Embryonic facial prominence (tissue), 1 donor: Measurements from ENCODE around the gene LCN6.
"Not testable (repeated sequence)": the region's sequence is repeated elsewhere in the genome, so short reads cannot be mapped to it uniquely, and the experiment has no call there.

Experiments used
- DNase-seq: peaks from one replicate; pipeline ENCODE4 v3.0.0-alpha.2; 2016; ENCODE audit errors: extremely low spot score

LCN6 gene

GRCh38 chr9:136711219-136711648, 37.1 kb downstream of the LCN6 start:
- DNase-seq = not testable (repeated sequence)

DNA sequence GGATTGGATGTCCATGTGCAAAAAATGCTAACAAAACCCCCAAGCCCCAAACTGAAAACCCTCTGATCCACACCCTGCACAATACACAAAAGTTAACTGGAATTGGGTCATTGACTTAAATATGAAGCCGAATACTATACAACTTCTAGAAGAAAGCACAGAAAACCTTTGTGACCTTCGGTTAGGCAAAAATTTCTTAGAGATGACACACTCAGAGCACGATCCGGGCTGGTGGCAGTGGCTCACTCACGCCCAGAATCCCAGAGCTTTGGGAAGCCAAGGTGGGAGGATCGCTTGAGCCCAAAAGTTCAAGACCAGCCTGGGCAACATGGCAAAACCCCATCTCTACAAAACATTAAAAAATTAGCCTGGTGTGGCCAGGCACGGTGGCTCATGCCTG, 37.8 kb downstream of the LCN6 start:
- no peak for DNase-seq

DNA sequence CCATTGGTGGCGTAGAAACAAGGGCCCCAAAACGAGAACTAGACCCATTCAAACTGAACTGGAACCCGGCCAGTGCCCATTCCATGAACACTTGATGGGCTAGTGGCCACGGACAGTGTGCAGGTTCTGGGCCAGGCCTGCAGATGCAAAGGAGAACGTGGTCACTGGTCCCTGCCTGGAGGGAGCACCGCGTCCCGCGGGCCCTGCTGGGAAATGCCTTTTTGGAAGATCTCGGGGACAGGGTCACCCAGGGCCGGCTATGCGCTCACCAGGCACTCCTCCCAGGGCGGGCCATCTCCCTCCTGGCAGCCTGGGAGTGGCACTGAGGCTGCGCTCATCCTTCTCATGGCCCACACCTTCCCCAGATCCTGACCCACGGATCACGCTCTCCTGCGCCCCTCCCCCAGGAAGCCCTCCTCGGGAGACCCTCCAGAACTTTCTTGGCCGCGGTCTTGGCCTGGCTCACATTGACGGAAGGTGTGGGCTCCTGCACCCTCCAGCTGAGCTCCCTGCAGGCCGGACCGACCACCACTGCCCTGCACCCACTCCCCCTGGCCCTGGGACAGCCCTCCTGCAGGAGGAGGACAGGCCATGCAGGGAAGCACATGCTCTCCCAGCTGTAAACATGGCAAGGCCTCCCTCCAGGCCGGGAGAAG, 38.7 kb downstream of the LCN6 start:
- no peak for DNase-seq

- no peak for DNase-seq
Observed at GRCh38 chr9:136707849-136708517, 40.3 kb downstream of the LCN6 start.

- no peak for DNase-seq
Observed at GRCh38 chr9:136707011-136707410, 41.3 kb downstream of the LCN6 start.

GRCh38 chr9:136705564-136705963, 42.8 kb downstream of the LCN6 start:
- no peak for DNase-seq

DNA sequence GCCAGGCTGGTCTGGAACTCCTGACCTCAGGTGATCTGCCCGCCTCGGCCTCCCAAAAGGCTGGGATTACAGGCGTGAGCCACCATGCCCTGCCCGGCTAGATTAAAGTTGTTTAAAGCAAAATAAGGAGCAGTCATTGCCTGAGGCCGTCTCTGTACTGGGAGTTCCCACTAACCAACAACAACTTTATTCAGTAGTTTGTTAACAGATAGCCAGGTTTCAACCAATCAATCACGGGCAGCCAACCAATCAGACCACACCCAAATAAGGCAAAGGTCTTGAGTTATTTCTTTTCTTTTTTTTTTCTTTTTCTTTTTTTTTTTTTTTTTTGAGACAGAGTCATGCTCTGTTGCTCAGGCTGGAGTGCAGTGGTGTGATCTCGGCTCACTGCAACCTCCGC, 43.6 kb downstream of the LCN6 start:
- DNase-seq = not testable (repeated sequence)

DNA sequence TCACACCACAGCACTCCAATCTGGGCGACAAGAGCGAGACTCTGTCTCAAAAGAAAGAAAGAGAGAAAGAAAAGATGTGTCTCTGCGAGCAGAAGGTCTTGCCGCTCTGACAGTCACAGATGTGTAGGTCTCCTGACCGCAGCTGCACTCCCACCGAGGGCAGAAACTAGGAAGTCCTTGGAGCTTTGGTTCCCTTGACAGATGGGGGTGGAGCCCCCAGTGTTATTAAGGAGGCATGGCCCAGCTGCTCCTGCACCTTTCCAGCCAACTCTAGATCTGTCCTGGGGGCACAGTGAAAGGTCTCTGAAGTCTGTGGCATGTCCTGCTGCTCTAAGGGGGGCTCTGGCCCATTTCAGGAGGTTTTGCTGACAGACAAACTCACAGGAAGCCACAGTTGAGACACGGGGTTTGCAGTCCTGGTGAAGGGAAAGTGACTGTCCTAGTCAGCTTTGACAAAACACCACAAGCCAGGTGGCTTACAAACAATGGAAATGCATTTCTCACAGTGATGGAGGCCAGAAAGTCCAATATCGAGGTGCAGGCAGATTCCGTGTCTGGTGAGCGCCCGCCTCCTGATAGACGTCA, 45.0 kb downstream of the LCN6 start:
- DNase-seq = no peak

DNA sequence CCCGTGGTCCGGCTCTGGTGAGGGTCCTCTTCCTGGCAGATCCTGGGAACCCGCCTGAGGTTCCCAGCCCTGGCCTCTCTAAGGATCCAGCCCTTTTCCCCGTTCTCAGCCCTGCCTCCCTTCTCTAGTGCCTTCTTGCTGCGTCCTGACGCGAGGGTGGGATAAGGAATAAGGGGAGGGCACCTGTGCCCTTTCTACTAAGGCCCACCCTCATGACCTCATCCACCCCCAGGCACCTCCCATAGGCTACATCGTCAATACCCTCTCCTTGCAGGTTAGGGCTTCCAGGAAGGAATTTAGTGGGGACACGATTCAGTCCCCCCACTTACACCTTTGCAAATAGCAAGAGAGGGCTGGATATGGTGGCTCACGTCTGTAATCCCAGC, 46.7 kb downstream of the LCN6 start:
- no peak for DNase-seq

GRCh38 chr9:136700959-136701667, 47.2 kb downstream of the LCN6 start:
- DNase-seq = no peak

DNA sequence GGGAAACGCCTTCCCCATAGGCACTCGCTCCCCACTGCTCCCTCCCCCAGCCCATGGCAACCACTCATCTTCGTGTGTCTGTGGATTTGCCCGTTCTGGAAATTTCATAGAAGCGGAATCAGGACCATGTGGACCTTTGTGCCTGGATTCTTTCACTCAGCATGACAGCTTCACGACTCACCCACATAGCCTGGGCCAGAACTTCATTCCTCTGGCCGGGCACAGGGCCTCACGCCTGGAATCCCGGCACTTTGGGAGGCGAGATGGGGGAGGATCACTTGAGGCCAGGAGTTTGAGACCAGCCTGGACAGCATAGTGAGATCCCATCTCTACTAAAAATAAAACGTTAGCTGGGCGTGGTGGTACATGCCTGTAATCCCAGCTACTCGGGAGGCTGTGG, 48.0 kb downstream of the LCN6 start:
- DNase-seq = no peak

- no peak for DNase-seq
Observed at GRCh38 chr9:136698635-136699246, 49.6 kb downstream of the LCN6 start.

- DNase-seq = no peak
Observed at GRCh38 chr9:136697821-136698526, 50.4 kb downstream of the LCN6 start.

DNA sequence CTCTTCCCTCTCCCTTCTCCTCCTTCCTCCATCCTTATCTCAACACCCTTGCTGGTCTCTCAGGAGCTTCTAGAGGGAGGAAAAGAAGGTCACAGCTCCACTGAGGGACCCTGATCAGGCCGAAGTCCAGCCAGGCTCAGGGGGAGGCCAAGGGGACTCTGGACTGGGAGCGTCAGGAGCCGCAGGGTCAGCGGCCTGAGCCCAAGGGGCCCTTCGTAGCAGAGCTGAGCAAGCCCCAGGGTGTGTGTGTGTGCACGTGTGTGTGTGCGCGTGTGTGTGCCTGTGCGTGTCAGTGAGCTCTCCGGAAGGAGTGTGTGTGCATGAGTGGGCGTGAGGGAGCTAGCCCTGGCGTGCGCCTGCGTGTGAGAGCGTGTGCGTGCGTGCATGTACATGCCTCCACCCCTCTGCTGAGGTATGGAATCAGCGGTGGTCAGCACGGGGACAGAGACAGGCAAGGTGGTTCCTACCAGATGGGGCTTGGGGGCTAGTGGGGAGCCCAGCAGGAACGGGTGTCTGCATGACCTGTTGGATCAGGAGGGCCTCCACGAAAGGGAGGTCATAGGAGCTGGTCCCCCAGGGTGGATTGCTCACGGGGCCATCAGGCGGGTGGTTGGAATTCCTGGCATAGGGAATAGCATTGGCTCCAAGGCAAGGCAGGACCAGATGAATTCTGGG, 51.0 kb downstream of the LCN6 start:
- DNase-seq = no peak

DNA sequence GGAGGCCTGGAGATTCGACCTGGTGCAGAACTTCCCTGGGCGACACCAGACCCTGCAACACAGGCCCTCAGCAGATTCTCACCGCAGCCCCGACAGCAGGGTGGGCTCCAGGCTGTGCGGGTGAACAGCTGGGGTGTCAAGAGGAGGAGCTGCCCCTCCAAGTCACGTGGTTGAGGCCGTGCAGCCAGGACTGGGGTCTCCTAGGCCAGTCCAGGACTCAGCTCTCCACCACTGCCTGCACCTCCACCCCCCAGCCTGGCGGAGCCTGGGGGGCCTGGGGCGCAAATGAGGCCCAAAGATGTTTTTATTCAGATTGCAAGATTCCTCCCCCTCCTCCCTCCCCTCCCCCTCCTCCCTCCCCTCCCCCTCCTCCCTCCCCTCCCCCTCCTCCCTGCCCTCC, 51.8 kb downstream of the LCN6 start:
- DNase-seq = no peak

GRCh38 chr9:136695955-136696354, 52.4 kb downstream of the LCN6 start:
- no peak for DNase-seq

DNA sequence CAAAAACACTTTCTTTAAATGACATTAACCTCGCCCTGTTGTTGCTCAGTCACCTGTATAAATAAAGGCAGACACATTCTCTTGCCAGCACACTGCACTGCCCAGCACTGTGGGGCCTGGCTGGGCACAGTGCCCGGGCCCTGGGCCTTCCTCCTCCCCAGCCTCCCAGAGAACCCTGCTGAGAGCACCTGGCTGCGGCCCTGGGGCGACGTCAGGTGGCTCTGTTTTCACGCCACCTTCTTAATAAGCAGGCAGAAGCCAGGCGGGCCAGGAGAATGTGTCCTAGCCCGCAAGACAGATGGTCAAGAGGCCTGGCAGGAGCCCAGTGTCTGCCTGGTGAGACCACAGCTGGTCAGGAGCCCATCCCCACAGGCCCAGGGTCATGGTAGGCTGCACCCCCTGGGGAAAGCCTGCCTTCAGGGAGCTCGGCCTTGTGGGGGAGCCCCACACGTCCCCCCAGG, 52.9 kb downstream of the LCN6 start:
- no peak for DNase-seq

DNA sequence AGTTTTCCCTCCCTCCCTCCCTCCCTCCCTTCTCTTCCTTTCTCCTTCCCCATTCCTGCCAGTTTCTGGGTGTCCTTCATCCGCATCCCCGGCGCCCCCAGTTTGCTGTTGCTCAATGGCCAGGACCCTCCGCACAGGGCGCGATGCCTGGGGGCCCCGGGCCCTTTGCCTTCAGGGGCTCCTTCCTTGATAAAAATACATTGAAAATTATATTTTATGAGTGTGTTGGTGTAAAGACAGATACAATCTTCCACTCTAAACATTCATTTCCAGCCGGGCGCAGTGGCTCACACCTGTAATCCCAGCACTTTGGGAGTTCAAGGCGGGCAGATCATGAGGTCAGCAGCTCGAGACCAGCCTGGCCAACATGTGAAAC, 53.5 kb downstream of the LCN6 start:
- no peak for DNase-seq

DNA sequence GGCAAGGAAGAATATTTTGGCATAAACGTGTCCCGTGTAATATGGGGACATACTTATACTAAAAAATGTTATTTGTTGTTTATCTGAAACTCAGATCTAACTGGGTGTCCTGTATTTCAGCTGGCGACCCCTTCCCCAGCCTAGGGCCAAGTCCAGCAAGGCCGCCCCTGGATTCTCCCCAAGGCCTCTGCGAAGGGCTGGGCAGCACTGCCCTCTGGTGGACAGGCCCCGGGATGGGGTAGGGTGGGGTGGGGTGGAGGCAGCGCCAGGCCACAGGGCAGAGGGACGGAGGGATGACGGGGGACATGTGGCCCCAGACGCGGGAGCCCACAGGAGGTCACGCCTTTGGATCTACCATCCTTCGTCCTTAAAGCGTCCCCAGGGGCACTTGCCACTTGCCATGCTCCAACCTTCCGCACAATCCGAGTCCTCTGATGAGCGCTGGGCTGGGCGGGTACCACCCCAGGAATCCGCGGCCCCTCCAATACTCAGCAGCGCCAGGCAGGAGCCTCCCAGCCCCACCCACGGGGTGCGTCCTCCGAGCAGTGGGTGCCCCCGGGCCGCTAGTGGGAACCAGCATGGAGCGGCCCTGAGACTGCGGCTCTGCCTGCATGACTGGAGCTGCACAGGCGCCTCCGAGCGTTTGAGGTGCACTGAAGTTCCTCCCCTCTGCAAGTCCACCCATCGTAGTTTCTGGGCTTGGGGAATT, 54.0 kb downstream of the LCN6 start:
- DNase-seq = no peak
